GM13976 (cell line): ENCODE measurements around the gene KRTAP5-7.

ENCODE experiments used
- DNase-seq: peaks from one replicate; pipeline ENCODE4 v3.0.0; 2012; ENCODE audit warnings: low spot score
- in situ Hi-C: fragments of 300-500 bp; cut with MboI; formaldehyde crosslinking; loops from one replicate; pipeline ENCODE4 v1.12.0; 2022; ENCODE audit warnings: low sequenced_read_pairs, mixed read lengths, inconsistent platforms; ENCODE audit not compliant: unreplicated experiment
- TF ChIP-seq, protein P1 (sequence below): IDR thresholded peaks from 2 replicates; pipeline ENCODE4 v1.5.1; 2012; ENCODE audit warnings: borderline replicate concordance, mild to moderate bottlenecking; ENCODE audit not compliant: insufficient read depth; ENCODE audit errors: extremely low read depth, missing control alignments, control extremely low read depth

KRTAP5-7 gene

GRCh38 chr11:71556018-71556417, 29.0 kb downstream of the KRTAP5-7 start:
- TF ChIP-seq, protein P1, sequence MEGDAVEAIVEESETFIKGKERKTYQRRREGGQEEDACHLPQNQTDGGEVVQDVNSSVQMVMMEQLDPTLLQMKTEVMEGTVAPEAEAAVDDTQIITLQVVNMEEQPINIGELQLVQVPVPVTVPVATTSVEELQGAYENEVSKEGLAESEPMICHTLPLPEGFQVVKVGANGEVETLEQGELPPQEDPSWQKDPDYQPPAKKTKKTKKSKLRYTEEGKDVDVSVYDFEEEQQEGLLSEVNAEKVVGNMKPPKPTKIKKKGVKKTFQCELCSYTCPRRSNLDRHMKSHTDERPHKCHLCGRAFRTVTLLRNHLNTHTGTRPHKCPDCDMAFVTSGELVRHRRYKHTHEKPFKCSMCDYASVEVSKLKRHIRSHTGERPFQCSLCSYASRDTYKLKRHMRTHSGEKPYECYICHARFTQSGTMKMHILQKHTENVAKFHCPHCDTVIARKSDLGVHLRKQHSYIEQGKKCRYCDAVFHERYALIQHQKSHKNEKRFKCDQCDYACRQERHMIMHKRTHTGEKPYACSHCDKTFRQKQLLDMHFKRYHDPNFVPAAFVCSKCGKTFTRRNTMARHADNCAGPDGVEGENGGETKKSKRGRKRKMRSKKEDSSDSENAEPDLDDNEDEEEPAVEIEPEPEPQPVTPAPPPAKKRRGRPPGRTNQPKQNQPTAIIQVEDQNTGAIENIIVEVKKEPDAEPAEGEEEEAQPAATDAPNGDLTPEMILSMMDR = no peak
- DNase-seq = no peak
- in situ Hi-C loops = no loop called here

DNA sequence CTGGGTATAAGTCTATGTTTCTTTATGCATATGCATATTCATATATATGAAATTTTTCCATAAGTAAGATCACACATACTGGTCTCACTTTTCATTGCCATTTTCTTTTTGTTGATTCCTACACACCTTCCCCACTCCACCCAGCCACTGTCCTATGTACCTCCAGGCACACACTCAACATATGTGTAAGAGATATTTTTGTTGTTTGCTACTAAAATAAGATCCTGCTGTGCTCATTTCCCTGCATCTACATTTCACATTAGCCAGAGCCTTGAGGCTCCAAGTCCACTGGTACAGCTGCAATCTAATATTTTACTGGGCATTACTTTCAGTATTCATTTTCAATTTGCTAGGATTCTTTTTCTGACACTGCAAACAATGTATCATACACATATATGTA, 30.2 kb downstream of the KRTAP5-7 start:
- TF ChIP-seq, protein P1 = no peak
- in situ Hi-C loops = no loop called here
- no peak for DNase-seq

DNA sequence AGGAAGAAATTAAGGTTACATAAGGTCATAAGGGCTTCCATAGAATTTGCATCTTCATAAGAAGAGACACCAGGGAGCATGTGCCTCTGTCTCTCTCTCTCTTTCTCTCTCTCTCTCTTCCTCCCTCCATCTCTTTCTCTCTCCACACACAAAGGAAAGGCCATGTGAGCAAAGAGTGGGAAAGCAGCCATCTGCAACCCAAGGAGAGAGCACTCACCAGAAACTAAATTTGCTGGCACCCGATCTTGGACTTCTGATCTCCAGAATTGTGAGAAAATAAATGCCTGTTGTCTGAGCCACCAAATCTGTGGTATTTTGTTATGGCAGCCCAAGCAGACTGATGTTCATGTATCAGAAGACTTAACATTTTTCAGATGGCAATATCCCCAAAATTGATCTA, 31.9 kb downstream of the KRTAP5-7 start:
- TF ChIP-seq, protein P1 = no peak
- in situ Hi-C loops = no loop called here
- DNase-seq = no peak

DNA sequence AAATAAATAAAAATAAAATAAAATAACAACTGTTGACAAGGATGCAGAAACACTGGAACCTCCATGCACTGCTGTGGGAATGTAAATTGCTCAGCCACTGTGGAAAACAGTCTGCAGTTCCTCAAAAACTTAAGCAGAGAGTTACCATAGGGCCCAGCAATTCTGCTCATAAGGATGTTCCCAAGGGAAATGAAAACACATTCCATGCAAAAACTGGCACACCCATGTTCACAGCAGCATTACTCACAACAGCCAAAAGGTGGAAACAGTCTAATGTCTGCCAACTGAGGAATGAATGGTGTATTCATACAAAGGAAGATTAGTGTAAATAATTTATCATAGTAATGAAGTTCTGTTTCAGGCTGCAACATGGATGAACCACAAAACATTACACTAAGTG, 35.1 kb downstream of the KRTAP5-7 start:
- in situ Hi-C loops = no loop called here
- TF ChIP-seq, protein P1 = no peak
- DNase-seq = no peak

- TF ChIP-seq, protein P1 = peak; percentile 76
- DNase-seq = peak; percentile 83
- in situ Hi-C loops = no loop called here
Observed at GRCh38 chr11:71563406-71563805, 36.3 kb downstream of the KRTAP5-7 start.

- DNase-seq = no peak
- TF ChIP-seq, protein P1 = no peak
- in situ Hi-C loops = no loop called here
Observed at GRCh38 chr11:71564430-71564829, 37.4 kb downstream of the KRTAP5-7 start.

DNA sequence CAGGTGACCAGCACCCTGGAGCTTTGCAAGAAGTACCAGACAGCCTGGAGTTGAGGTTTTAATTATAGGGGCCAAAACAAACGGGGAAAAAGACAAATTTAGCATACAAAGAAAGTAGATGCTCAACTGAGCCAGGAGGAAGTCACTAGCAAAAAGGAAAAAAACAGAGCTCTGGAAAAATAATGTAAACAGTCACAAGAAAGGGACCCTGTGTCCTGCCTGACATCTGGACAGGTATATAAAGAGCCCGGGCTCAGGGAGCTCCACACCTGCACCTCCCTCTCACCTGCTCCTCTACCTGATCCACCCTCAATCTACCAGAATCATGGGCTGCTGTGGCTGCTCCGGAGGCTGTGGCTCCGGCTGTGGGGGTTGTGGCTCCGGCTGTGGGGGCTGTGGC, 38.2 kb downstream of the KRTAP5-7 start, which contains the start of gene KRTAP5-10:
KRTAP5-10 (plus strand) TSS at position 301 of the 400 bp plus-strand sequence; CDS start at position 326, 25 bp downstream.
- DNase-seq = no peak

More for the DNA sequence above, 38.2 kb downstream of the KRTAP5-7 start, which contains the start of gene KRTAP5-10:
- in situ Hi-C loops = no loop called here
- TF ChIP-seq, protein P1 = no peak
